ENCODE measurements around the gene XPA.
A peak's percentile ranks its signal among the peaks of the same experiment; 100 is the strongest.

Gene XPA

GRCh38 chr9:97703437-97704344 lies 6.6 kb upstream of the XPA start:
- TF ChIP-seq NFIC (IDR thresholded peaks at IDR 0.05) (peak; percentile 67), TCF12 (IDR thresholded peaks at IDR 0.05; ENCODE audit: low read depth) (peak; percentile 19; the same call in 1 of the 2 replicates), TAF1 (IDR thresholded peaks at IDR 0.05; ENCODE audit: low read depth) (no peak), ZBTB7A (IDR thresholded peaks at IDR 0.05; ENCODE audit: low read depth) (no peak), CREB1 (IDR thresholded peaks at IDR 0.05; ENCODE audit: low read depth) (no peak), CEBPB (IDR thresholded peaks at IDR 0.05) (no peak), EP300 (IDR thresholded peaks at IDR 0.05; ENCODE audit: borderline replicate concordance) (no peak), REST (IDR thresholded peaks at IDR 0.05; ENCODE audit: low read depth) (no peak), MAX (IDR thresholded peaks at IDR 0.05) (peak; percentile 43; the same call in 1 of the 2 replicates)

- TF ChIP-seq RAD21 (IDR thresholded peaks at IDR 0.05; ENCODE audit: low read depth) = no peak
- no peak for TF ChIP-seq YY1 (IDR thresholded peaks at IDR 0.05; ENCODE audit: low read depth)
- no peak for TF ChIP-seq NFIC (IDR thresholded peaks at IDR 0.05)
- no peak for TF ChIP-seq TEAD4 (IDR thresholded peaks at IDR 0.05)
- no peak for TF ChIP-seq FOXM1 (IDR thresholded peaks at IDR 0.05; ENCODE audit: borderline replicate concordance, low read depth)
- no peak for TF ChIP-seq EP300 (IDR thresholded peaks at IDR 0.05; ENCODE audit: borderline replicate concordance)
These were observed 1.7 kb upstream of the XPA start for GRCh38 chr9:97698865-97699264.

GRCh38 chr9:97697837-97698236 lies 697 bp upstream of the XPA start:
- TF ChIP-seq RAD21 (IDR thresholded peaks at IDR 0.05; ENCODE audit: low read depth) (no peak), NFIC (IDR thresholded peaks at IDR 0.05) (peak; percentile 53; the same call in 1 of the 2 replicates)

GRCh38 chr9:97695995-97696802 lies 941 bp downstream of the XPA start:
- TF ChIP-seq YY1 (IDR thresholded peaks at IDR 0.05; ENCODE audit: low read depth) = no peak
- TF ChIP-seq USF1 (IDR thresholded peaks at IDR 0.05) = peak; percentile 30; the same call in 1 of the 2 replicates
- no peak for TF ChIP-seq RAD21 (IDR thresholded peaks at IDR 0.05; ENCODE audit: low read depth)

- no peak for TF ChIP-seq TAF1 (IDR thresholded peaks at IDR 0.05; ENCODE audit: low read depth)
- no peak for TF ChIP-seq RAD21 (IDR thresholded peaks at IDR 0.05; ENCODE audit: low read depth)
- no peak for TF ChIP-seq CEBPB (IDR thresholded peaks at IDR 0.05)
- no peak for TF ChIP-seq CREB1 (IDR thresholded peaks at IDR 0.05; ENCODE audit: low read depth)
- no peak for TF ChIP-seq USF1 (IDR thresholded peaks at IDR 0.05)
- TF ChIP-seq EP300 (IDR thresholded peaks at IDR 0.05; ENCODE audit: borderline replicate concordance) = no peak
- TF ChIP-seq MAX (IDR thresholded peaks at IDR 0.05) = no peak
These were observed 1.8 kb downstream of the XPA start for GRCh38 chr9:97695390-97695789.

GRCh38 chr9:97694769-97695168 lies 2.4 kb downstream of the XPA start:
- TF ChIP-seq REST (IDR thresholded peaks at IDR 0.05; ENCODE audit: low read depth) = no peak
- no peak for TF ChIP-seq USF1 (IDR thresholded peaks at IDR 0.05)
- TF ChIP-seq EGR1 (IDR thresholded peaks at IDR 0.05) = no peak
- TF ChIP-seq TAF1 (IDR thresholded peaks at IDR 0.05; ENCODE audit: low read depth) = no peak
- no peak for TF ChIP-seq TEAD4 (IDR thresholded peaks at IDR 0.05)
- no peak for TF ChIP-seq CREB1 (IDR thresholded peaks at IDR 0.05; ENCODE audit: low read depth)
- TF ChIP-seq FOXM1 (IDR thresholded peaks at IDR 0.05; ENCODE audit: borderline replicate concordance, low read depth) = no peak
- no peak for TF ChIP-seq RAD21 (IDR thresholded peaks at IDR 0.05; ENCODE audit: low read depth)
- TF ChIP-seq CEBPB (IDR thresholded peaks at IDR 0.05) = no peak
